GM21367 (cell line): Measurements from ENCODE around the gene AMZ1.

Source experiments
- ATAC-seq: cut with Tn5 transposase; IDR thresholded peaks from one replicate; pipeline ENCODE4 v1.9.1; 2021; ENCODE audit not compliant: unreplicated experiment

AMZ1 gene

DNA sequence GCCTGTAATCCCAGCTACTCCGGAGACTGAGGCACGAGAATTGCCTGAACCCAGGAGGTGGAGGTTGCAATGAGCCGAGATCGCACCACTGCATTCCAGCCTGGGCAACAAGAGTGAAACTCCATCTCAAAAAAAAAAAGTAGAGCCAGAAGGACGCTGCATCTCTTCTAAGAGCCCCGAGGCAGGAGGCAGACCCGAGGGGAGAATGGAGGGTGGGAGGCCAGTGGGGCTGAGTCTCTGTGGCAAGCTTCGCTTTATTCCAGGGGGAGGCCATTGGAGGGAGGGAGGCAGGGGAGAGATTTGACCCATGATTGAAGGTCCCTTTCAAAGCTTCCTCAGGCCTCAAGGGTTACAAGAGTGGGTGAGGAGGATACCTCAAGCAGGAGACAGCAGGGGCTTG, 37.6 kb upstream of the AMZ1 start:
- no peak for ATAC-seq

DNA sequence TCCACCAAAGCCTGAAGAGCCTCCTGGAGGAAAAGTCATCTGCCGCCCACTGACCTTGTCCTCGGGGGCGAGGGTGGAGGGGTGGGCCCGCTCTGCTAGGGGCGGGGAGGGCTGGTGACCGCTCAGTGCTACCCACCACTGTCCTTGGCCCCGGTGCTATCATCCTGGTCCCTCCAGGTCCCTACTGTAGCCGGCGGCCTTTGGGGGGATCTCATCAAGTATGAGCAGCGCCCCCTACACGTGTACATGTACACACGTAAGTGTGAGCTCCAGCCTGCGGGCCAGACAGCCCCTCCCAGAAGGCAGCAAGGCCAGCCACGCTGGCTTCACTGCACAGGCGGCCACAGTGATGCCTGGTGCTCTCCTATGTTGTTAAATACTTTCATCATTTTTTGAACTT, 36.7 kb upstream of the AMZ1 start:
- ATAC-seq: no peak

DNA sequence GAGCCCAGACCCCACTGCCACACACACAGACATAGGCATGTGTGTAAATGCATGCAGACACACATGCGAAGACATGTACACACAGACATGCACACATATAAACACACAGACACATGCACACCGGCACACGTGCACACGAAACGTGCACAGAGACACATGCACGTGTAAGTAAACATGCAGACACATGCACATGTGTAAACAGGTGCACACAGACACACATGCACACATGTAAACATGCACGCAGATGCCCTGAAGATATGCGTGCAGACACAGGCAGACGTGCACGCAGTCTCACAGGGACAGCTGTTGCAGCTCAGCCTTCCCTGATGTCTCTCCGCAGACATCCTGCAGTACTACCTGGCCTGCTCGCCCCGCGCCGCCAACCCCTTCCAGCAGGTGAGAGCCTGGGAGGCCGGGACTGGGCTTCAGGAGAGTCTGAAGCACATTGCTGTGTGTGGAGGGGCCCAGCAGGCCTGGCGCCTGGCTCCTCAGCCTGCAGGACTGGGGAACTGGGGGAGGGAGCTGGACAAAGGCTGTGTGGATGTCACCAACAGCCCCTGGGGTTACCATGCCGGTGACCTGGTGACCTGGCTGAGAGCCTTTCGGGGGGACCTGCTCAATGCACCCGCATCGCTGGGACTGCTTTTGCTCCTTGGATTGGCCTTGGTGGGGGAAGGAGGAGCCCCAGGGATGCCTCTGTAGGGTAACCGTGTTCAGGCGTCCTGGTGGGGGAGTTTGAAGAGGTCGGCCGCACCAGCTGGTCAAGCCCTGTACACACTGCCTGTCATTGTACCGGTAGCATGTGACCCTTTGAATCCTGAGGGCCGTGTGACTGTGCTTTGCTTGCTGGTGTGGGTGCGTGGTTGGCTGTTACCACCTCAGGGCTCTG, 35.9 kb upstream of the AMZ1 start:
- no peak for ATAC-seq

DNA sequence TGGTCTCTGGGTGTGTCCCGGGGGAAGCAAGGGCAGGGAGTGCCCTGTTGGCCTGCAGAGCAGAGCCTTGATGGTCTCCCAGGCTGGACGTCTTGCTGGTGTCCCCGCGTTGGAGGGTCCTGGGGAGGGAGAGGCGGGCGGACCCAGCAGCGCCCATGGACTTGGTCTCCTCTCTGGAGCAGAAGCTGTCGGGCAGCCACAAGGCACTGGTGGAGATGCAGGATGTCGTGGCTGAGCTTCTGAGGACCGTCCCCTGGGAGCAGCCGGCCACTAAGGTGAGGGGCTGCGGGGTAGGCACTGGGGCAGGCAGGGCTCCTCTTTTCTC, 35.3 kb upstream of the AMZ1 start:
- ATAC-seq: no peak

DNA sequence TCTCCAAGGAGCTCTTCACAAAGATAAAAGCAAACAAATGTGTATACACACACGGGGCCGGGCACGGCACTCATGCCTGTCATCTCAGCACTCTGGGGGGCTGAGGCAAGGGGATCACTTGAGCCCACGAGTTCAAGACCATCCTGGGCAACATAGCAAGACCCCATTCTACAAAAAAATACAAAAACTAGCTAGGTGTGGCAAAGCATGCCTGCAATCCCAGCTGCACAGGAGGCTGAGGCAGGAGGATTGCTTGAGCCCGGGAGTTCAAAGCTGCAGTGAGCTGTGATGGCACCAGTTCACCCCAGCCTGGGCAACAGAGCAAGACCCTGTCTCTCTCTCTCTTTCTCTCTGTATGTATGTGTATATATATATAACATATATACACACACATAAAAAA, 33.9 kb upstream of the AMZ1 start:
- ATAC-seq: no peak

DNA sequence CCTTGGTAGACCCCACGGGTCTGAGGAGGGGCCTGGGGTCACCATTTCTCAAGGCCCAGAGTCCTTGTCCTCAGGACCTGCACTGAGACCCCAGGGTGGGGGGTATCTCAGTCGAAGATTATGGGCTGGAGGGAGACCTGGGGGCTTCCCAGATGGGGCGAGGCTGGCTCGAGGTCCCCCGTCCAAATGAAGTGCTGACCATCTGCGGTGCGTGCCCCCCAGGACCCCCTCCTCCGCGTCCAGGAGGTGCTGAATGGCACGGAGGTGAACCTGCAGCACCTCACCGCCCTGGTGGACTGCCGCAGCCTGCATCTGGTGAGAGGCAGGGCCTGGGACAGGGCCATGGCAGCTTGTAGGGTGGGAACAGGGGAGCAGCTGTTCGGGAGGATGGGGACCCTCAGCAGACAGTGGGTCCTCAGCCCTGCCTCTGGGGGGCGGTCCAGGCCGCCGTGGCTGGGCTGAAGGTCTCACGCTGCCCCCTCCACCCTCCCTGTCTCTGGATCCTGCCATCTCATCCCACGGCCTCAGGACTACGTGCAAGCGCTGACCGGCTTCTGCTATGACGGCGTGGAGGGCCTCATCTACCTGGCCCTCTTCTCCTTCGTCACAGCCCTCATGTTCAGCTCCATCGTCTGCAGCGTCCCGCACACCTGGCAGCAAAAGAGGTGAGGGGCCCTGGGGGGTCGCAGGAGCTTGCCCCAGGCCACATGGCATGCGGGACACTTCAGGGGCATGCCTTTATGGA, 32.0 kb upstream of the AMZ1 start:
- no peak for ATAC-seq

DNA sequence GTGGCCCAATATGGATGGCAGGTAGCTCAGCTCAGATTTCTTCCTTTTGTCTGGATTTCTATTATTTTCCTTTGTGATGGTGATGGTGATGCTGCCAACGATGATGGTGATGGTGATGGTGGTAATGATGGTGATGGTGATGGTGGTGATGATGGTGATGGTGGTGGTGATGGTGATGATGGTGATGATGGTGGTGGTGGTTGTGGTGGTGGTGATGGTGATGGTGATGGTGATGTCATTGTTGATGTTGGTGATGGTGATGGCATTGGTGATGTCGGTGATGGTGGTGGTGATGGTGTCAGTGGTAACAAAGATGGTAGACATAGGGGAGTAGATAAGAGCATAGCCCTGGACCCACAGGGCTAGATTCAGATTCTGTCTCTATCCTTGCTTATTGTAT, 30.8 kb upstream of the AMZ1 start:
- no peak for ATAC-seq

DNA sequence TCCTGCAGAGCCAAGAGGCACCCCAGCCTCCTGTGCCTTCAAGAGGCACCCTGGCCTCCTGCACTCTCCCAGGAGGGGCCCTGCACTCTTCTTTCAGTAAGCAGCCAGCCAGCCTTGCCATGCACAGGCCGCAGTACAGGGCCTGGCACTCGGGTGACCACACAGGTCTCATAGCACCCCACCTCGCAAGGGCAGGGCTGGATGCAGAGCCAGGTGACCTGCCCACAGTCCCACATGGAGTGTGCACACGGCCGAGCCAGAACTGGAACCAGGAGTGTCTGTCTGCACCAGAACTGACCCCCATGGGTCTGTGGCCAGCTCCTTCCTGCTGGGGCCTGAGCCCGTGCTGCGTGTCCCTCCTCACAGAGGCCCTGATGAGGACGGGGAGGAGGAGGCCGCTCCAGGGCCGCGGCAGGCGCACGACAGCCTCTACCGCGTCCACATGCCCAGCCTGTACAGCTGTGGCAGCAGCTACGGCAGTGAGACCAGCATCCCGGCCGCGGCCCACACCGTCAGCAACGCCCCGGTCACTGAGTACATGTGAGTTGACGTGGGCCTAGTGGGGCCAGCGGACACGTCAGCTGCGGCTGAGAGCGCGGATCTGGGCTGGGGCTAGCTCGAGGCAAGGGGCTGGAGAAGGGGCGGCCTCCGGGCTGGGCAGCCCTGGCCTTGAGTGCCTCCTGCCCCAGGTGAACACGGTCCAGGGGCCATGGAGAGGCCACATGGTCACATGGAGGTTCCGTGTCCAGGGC, 29.9 kb upstream of the AMZ1 start:
- ATAC-seq: no peak

DNA sequence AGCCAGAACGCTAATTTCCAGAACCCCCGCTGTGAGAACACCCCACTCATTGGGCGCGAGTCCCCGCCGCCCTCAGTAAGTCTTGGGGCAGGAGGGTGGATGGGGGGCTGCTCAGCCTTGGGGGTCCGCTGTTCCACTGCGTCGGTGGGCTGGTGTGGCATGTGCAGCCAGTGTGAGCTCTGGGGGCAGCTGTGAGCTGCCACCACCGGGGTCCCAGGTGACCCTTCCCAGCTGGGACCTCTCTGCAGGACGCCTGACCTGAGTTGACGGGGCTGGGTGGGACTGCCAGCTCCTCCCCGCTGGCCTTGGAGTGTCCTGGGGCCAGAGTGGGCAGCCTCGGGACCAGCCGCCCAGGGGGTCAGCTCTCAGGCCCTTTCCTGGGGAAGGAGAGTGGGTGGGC, 29.1 kb upstream of the AMZ1 start:
- no peak for ATAC-seq

DNA sequence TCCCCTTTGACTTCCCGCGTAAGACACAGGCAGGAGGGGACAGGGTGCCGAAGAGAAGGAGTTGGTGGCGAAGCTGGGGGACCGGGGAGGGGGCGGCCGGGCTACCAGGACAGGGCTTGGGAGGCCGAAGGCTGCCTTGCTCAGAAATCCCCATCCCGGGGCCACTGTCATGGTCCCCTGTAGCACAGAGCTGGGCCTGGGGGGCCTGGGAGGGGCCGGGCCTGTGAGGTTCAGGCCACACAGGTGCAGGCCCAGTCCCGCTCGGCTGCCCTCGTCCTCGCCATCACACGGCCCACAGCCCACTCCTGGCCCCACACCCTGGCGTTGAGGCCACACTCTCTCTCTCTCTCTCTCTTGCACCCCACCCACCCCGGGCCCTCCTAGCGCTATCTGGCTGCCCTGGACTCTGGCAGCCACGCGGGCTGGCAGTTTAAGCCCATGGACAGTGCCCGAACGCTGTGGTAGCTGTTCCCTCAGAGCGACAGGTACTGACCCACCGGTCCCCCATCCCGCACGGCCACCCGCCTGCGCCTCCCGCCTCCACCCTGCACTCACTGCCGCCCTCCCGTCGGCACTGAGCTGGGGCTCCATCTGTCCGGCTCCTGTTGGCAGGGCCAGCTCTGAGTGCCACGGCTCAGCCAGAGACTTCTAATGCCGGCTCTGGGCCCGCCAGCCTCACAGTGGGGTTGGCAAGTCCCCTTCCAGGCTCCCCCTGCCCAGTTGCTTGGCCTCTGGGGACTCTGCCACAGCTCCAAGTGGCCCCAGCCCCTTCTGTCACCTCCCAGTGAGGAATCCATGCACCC, 28.2 kb upstream of the AMZ1 start:
- no peak for ATAC-seq

DNA sequence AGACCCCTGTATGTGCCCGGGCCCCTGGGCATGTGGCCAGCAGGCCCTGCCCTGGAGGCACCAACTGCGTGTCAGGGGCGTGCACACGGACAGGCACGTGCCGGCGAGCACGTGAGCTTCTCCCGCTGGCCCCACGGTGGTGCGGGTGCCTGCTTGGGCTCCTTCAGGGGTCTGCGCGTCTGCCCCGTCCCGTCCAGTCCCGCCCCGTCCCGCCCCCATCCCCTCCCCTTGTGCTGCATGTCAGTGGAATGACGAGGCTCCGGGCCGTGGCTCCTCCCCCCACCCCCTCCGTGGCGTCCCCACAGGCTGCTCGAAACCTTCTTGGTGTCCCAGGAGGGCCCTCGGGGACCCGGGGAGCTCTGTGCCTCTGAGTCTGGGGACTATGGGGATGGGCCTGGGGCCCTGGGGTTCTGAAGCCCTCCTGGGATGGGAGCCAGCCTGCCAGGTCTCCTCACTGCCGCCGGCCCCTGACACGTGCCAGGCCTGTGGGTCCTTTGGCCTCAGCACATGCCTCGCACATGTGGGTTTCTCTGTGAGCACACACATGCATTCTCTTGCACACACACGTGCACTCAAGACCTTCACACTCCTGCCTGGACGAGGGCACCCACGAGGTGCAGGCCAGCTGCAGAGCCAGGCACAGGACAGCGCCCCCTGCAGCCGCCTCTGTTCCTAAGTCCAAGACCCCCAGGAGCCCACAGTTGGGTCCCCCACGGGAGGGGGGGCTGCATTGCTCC, 27.5 kb upstream of the AMZ1 start:
- ATAC-seq: no peak

DNA sequence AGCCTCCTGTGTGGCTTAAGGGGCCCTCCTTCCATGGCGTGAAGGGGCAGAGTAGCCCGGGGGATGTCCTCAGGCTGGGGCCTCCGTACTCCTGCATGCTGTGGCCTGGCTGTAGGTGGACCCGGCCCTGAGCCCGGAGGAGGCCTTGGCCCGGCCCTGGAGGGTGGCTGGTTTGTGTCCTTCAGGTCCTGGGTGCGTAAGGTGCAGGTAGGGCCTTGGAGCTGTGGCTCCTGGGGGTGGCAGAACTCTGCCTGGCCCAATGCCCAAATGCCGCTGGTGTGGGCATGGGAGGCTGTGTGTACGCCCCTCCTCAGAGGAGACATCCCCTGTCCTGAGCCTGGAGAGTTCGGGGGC, 26.9 kb upstream of the AMZ1 start:
- no peak for ATAC-seq

DNA sequence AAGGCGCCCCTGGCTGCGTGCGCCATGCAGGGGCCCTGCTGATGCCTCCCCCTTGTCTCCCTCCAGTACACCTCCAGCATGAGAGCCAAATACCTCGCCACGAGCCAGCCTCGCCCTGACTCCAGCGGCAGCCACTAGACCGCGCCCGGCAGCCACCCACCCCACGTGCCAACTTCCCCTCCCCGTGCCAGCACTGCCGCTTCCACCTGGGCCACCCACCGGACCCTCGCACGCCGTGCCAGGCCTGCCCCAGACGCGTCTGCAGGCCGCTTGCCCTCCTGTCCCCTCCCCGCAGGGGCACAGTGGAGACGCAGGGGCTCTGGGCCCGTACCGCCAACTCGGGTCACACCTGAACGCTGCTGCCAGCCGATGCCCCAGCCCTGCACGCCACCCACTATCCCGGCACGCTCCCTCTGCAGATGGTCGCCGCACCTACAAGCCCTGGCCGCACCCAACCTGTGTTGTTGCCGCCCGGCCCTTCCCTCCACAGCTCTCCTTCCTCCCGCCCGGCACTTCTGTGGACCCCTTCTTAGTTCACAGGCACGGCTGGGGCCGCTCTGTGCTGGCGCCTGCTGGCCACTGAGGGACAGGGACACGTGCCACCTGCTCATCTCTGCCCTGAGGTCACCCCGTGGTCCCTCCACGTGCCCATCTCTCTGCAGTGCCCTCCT, 26.3 kb upstream of the AMZ1 start:
- no peak for ATAC-seq

DNA sequence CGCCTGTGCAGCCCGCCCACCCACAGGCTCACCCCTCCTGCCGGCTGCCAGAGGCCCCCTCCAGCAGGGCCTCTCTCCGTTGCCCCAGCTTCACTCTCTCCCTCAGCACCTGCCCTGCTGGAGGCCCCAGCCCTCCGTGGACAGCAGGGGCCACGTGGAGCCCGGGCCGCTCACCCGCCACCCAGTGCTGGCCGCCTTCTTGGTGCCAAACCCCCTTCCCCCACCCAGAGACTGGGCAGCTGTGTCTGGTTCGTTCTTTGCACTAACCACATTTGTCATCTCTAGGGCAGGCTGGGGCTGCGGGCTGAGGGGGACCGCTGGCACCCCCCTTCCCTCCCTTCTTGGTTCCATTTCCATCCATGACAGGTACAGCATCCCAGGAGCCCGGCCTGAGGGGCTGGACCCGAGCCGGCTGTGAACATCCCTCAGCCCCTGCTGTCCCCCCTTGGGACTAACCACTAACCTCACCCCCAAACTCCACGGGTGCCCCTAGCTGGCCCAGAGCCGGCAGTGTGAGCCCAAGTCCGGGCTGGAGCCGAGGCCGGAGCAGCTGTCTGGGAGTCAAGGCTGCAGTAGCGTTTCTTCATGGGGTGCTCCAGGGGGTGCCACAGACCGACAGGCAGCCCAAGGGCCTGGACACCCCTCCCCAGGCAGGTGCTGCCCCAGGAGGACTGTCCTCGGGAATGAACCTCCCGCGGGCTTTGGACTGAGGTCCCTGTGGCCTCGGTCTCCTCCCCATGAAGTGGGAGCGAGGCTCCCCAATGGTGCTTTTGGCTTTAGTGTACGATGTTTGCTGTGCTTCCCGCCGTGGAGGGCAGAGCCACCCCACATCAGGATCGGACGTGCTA, 25.5 kb upstream of the AMZ1 start:
- no peak for ATAC-seq

DNA sequence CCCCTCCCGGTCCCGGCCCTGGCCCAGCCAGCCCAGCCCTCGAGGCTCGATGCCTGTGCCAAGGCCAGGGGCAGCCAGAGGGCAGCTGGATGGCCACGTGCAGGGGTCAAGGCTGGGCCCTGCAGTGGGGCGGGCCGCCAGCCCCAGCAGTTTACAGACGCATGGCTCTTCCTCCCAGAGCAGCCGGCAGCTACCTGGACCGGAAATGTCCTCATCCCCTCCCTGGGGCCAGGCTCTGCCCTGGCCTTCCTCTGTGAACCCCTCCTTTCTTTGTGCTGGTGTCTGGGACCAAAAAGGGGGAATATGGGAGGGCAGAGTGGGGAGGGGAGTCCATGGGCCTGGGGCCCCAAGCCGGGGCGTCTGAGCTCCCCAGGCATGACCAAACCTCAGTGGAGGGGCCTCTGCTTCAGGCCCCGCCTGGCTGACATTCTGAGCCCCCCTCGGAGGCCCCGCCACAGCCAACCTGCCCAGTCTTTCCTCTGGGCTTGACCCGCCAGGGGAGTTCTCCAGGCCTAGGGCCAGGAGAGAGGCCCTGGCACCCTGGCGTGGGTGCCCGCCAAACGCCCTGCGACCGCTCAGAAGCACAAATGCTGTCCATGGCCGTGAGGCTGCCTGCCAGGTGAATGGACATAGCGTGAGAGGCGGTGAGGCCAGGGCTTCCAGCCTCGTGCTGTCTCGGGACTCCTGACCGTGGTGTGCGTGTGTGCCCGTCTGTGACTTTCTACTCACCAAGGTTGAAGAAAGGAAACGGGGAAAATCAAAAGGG, 24.7 kb upstream of the AMZ1 start:
- ATAC-seq: no peak

DNA sequence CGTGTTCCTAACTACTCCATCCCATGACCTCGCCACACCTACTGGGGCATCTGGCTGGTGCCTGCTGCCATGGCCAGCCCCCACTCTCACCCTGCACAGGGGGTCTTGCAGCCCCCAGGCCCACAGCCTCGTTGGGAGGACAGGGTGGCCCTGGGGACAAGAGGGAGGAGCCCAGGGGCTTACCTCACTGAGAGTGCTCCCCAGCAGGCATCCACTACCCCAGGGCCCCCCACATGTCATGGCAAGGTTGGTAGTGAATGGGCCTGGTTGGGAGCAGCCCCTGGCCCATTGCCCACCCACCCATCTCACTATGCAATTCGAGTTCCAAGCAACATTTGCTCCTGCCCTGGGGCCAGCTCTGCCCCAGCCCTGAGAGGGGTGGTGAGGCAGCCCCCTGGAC, 24.0 kb upstream of the AMZ1 start:
- no peak for ATAC-seq

DNA sequence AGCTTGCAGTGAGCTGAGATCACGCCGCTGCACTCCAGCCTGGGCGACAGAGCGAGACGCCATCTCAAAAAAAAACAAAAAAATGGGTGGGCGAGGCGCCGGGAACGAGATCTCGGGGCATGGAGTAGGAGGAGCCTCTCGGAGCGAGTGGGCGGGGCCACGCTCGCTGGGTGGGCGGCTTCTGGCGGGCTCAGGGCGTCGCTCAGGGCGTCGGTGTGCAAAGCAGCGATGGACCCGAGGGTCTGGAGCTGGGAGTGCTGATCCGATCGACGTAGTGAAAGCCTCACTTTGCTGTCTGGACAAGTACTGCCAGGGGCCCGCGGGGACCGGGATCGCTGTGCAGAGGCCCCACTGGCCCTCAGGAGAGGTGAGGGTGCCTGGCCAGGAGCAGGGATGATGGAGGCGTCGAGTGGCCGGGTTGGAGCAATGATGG, 22.6 kb upstream of the AMZ1 start:
- ATAC-seq: no peak

DNA sequence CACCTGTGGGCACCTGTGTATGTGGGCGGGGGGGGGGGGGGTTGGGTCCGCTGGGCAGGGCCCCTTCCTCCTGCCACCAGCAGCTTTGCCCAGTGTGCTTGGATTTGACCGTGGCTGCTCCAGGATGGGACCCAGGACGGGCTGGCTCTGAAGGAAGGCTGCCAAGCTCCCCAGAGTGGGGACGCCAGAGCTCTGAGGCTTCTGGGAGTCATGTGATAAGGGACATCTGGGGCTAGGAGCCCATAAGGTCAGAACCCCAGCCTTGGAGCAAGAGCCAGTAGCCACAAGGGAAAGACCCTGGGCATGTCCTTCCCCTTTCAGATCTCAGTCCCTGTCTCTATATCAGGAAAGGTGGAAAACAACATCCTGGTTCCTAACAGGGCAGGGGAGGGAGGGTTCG, 21.8 kb upstream of the AMZ1 start:
- ATAC-seq: no peak
